ENCODE results near the gene SFMBT1.

Gene SFMBT1

DNA sequence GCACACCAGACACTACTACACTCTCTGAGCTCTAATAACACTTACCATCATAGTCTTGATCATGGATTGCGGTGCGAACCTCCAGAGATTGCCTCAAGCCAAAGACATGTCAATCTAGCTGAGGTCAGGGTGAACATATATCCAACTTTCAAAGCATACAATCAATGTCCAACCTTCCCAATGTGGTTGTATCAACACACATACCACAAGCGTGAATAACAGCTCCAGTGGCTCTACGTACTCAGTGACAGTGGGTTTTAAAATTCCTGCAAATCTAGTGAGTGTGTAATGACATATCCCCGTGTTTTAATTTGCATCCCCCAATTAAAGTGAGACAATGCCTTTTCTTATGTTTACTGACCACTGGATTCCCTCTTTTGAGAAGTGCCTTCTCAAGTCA lies 29.6 kb downstream of the SFMBT1 start:
- POLR2A ChIA-PET = no interaction called here
- TF ChIP-seq, protein P1, sequence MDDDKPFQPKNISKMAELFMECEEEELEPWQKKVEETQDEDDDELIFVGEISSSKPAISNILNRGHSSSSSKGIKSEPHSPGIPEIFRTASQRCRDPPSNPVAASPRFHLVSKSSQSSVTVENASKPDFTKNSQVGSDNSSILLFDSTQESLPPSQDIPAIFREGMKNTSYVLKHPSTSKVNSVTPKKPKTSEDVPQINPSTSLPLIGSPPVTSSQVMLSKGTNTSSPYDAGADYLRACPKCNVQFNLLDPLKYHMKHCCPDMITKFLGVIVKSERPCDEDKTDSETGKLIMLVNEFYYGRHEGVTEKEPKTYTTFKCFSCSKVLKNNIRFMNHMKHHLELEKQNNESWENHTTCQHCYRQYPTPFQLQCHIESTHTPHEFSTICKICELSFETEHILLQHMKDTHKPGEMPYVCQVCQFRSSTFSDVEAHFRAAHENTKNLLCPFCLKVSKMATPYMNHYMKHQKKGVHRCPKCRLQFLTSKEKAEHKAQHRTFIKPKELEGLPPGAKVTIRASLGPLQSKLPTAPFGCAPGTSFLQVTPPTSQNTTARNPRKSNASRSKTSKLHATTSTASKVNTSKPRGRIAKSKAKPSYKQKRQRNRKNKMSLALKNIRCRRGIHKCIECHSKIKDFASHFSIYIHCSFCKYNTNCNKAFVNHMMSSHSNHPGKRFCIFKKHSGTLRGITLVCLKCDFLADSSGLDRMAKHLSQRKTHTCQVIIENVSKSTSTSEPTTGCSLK (tag by site-specific recombination; IDR thresholded peaks at IDR 0.05) = no peak
- no peak for TF ChIP-seq ZNF529 (tag by site-specific recombination; IDR thresholded peaks at IDR 0.05; ENCODE audit: insufficient replicate concordance)
- no peak for TF ChIP-seq ZBTB20 (tag by site-specific recombination; IDR thresholded peaks at IDR 0.05)
- no peak for TF ChIP-seq EGR2 (tag by site-specific recombination; IDR thresholded peaks at IDR 0.05; ENCODE audit: low read depth)
- TF ChIP-seq, protein P2, sequence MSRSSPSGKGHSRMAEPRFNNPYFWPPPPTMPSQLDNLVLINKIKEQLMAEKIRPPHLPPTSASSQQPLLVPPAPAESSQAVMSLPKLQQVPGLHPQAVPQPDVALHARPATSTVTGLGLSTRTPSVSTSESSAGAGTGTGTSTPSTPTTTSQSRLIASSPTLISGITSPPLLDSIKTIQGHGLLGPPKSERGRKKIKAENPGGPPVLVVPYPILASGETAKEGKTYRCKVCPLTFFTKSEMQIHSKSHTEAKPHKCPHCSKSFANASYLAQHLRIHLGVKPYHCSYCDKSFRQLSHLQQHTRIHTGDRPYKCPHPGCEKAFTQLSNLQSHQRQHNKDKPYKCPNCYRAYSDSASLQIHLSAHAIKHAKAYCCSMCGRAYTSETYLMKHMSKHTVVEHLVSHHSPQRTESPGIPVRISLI (tag by site-specific recombination; IDR thresholded peaks at IDR 0.05) = no peak

DNA sequence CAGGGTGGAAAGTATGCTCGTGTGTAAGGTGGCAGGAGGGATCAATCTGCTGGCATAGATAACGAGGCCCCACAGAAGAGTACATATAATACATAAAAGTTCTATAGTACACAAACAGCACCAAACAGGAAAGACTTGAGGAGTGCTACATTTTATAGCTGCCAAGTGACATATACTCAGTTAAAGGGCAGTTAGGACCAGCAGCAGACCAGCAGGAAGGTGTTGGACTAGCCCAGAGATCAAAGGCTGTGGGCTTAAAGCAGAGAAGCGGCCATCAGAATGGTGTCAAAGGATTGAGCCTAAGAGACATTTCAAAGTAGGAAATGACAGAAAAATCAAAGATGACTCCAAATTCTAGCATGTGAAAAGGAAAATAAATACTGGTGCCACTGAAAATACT lies 34.5 kb downstream of the SFMBT1 start:
- Histone ChIP-seq H3K36me3 (ENCODE audit: control insufficient read depth in 2 of 2, insufficient read depth in 1 of 2, low read length in 2 of 2) (no peaks in the 10 kb centered on the region; a peak in 1 of 3 replicates), H3K4me1 (ENCODE audit: control insufficient read depth, insufficient read depth, low read length) (0 out of 2 replicates have a peak, but pooled peaks cover 2% of the 10 kb centered on the region), H3K9me3 (ENCODE audit: control insufficient read depth, insufficient read depth, low read depth, low read length) (no peaks in the 10 kb centered on the region), H3K4me3 (ENCODE audit: low read depth, low read length) (no peak overlapping the region), H3K27ac (ENCODE audit: extremely low read depth, low read depth, low read length) (no peak overlapping the region)
- no peak for TF ChIP-seq ZNF501 (tag by site-specific recombination; IDR thresholded peaks at IDR 0.05)
- TF ChIP-seq, protein P3, sequence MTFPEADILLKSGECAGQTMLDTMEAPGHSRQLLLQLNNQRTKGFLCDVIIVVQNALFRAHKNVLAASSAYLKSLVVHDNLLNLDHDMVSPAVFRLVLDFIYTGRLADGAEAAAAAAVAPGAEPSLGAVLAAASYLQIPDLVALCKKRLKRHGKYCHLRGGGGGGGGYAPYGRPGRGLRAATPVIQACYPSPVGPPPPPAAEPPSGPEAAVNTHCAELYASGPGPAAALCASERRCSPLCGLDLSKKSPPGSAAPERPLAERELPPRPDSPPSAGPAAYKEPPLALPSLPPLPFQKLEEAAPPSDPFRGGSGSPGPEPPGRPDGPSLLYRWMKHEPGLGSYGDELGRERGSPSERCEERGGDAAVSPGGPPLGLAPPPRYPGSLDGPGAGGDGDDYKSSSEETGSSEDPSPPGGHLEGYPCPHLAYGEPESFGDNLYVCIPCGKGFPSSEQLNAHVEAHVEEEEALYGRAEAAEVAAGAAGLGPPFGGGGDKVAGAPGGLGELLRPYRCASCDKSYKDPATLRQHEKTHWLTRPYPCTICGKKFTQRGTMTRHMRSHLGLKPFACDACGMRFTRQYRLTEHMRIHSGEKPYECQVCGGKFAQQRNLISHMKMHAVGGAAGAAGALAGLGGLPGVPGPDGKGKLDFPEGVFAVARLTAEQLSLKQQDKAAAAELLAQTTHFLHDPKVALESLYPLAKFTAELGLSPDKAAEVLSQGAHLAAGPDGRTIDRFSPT (tag by site-specific recombination; IDR thresholded peaks at IDR 0.05) = no peak
- POLR2A ChIA-PET = no interaction called here
- CTCF ChIA-PET = interaction anchor here (1.1 kb wide), 1 partner anchor 19 kb away, joined by 6 read pairs; no protein-coding TSS in a partner anchor

More for the DNA sequence above, 29.6 kb downstream of the SFMBT1 start:
- no peaks in the 10 kb centered on the region; a peak in 1 of 3 replicates for H3K36me3 ChIP-seq (ENCODE audit: control insufficient read depth in 2 of 2, insufficient read depth in 1 of 2, low read length in 2 of 2)
- no peak overlapping the region for H3K27ac ChIP-seq (ENCODE audit: extremely low read depth, low read depth, low read length)
- H3K4me3 ChIP-seq (ENCODE audit: low read depth, low read length) = no peak overlapping the region
- H3K4me1 ChIP-seq (ENCODE audit: control insufficient read depth, insufficient read depth, low read length) = no peaks in the 10 kb centered on the region
- no peaks in the 10 kb centered on the region for H3K9me3 ChIP-seq (ENCODE audit: control insufficient read depth, insufficient read depth, low read depth, low read length)
- CTCF ChIA-PET = no interaction called here

DNA sequence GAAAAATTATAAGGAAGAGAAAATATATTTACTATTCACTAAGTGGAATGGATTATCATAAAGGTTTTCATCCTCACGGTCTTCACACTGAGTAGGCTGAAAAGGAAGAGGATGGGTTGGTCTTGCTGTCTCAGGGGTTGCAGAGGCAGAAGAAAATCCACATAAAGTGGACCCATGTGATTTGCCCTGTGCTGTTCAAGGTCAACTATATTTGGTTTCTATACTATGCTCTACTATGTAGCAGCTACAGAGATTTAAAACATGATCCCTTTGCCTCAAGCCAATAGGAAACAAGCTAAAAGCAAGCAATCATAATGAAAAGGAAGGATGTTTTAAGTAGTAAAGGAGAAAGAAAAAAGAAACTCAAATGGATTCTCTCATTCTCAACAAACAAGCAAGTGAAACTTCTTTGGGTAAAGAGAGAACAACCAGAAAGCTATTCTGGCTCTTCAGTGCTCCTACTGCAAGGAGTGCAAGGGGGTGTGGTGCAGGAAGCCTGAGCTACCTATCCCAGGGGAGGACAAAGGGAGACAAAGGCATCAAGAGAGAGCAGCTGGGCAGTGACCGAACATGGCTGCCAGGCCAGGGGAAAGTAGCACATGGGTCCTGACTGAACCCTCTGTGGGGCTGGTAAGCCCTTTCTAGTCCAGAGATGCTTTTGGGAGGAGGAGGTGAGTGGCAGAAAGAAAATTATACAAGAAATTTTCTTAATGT lies 35.9 kb downstream of the SFMBT1 start:
- ChIA-PET CTCF (no interaction called here), POLR2A (no interaction called here)
- Histone ChIP-seq H3K4me1 (ENCODE audit: control insufficient read depth, insufficient read depth, low read length) (0 out of 2 replicates have a peak, but pooled peaks cover 2% of the 10 kb centered on the region), H3K4me3 (ENCODE audit: low read depth, low read length) (no peak overlapping the region), H3K36me3 (ENCODE audit: control insufficient read depth in 2 of 2, insufficient read depth in 1 of 2, low read length in 2 of 2) (no peaks in the 10 kb centered on the region; a peak in 1 of 3 replicates), H3K9me3 (ENCODE audit: control insufficient read depth, insufficient read depth, low read depth, low read length) (no peaks in the 10 kb centered on the region), H3K27ac (ENCODE audit: extremely low read depth, low read depth, low read length) (no peak overlapping the region)
- TF ChIP-seq PRDM1 (tag by site-specific recombination; IDR thresholded peaks at IDR 0.05) (0 out of 2 replicates have a peak, but pooled peaks have one; percentile 38), SP3 (tag by site-specific recombination; IDR thresholded peaks at IDR 0.05) (no peak)

DNA sequence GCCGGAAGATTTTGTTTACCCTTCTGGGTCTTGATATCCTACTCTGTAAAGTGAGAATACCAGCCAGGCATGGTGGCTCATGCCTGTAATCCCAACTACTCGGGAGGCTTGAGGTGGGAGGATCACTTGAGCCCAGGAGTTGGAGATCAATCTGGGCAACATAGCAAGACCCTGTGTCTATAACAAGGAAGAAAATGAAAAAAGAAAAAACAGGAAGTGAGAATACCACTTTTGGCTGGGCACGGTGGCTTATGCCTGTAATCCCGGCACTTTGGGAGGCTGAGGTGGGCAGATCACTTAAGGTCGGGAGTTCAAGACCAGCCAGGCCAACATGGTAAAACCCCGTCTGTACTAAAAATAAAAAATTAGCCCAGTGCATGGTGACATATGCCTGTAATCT lies 36.9 kb downstream of the SFMBT1 start:
- Histone ChIP-seq H3K36me3 (ENCODE audit: control insufficient read depth in 2 of 2, insufficient read depth in 1 of 2, low read length in 2 of 2) (no peaks in the 10 kb centered on the region), H3K4me1 (ENCODE audit: control insufficient read depth, insufficient read depth, low read length) (0 out of 2 replicates have a peak, but pooled peaks cover 2% of the 10 kb centered on the region), H3K27ac (ENCODE audit: extremely low read depth, low read depth, low read length) (no peak overlapping the region), H3K9me3 (ENCODE audit: control insufficient read depth, insufficient read depth, low read depth, low read length) (no peaks in the 10 kb centered on the region), H3K4me3 (ENCODE audit: low read depth, low read length) (no peak overlapping the region)
- ChIA-PET POLR2A (no interaction called here), CTCF (interaction anchor here (0.6 to 1.5 kb wide), 2 partner anchors 10 to 1684 kb away, joined by 4 to 5 read pairs; no protein-coding TSS in a partner anchor)
- TF ChIP-seq ZNF311 (tag by site-specific recombination; IDR thresholded peaks at IDR 0.05; ENCODE audit: borderline replicate concordance) (no peak), KLF8 (tag by site-specific recombination; IDR thresholded peaks at IDR 0.05) (no peak), ZNF2 (tag by site-specific recombination; IDR thresholded peaks at IDR 0.05) (no peak), ZNF76 (tag by site-specific recombination; IDR thresholded peaks at IDR 0.05; ENCODE audit: borderline replicate concordance, low read depth) (no peak), SP7 (tag by site-specific recombination; IDR thresholded peaks at IDR 0.05) (no peak)
- TF ChIP-seq, protein P4, sequence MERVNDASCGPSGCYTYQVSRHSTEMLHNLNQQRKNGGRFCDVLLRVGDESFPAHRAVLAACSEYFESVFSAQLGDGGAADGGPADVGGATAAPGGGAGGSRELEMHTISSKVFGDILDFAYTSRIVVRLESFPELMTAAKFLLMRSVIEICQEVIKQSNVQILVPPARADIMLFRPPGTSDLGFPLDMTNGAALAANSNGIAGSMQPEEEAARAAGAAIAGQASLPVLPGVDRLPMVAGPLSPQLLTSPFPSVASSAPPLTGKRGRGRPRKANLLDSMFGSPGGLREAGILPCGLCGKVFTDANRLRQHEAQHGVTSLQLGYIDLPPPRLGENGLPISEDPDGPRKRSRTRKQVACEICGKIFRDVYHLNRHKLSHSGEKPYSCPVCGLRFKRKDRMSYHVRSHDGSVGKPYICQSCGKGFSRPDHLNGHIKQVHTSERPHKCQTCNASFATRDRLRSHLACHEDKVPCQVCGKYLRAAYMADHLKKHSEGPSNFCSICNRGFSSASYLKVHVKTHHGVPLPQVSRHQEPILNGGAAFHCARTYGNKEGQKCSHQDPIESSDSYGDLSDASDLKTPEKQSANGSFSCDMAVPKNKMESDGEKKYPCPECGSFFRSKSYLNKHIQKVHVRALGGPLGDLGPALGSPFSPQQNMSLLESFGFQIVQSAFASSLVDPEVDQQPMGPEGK (tag by site-specific recombination; IDR thresholded peaks at IDR 0.05) = no peak
- TF ChIP-seq, protein P5, sequence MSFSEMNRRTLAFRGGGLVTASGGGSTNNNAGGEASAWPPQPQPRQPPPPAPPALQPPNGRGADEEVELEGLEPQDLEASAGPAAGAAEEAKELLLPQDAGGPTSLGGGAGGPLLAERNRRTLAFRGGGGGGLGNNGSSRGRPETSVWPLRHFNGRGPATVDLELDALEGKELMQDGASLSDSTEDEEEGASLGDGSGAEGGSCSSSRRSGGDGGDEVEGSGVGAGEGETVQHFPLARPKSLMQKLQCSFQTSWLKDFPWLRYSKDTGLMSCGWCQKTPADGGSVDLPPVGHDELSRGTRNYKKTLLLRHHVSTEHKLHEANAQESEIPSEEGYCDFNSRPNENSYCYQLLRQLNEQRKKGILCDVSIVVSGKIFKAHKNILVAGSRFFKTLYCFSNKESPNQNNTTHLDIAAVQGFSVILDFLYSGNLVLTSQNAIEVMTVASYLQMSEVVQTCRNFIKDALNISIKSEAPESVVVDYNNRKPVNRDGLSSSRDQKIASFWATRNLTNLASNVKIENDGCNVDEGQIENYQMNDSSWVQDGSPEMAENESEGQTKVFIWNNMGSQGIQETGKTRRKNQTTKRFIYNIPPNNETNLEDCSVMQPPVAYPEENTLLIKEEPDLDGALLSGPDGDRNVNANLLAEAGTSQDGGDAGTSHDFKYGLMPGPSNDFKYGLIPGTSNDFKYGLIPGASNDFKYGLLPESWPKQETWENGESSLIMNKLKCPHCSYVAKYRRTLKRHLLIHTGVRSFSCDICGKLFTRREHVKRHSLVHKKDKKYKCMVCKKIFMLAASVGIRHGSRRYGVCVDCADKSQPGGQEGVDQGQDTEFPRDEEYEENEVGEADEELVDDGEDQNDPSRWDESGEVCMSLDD (tag by site-specific recombination; IDR thresholded peaks at IDR 0.05) = no peak

All from HEK293 (cell line).